ENCODE results near the gene PROKR2.

The PROKR2 gene

GRCh38 chr20:5356941-5357340 is 40.2 kb upstream of the PROKR2 start:
- CTCF ChIA-PET: interaction anchor here (1.0 kb wide), 1 partner anchor 11 kb away, joined by 3 read pairs; no protein-coding TSS in a partner anchor
- WGBS (ENCODE audit: insufficient coverage): 91% methylated on average over 4 of the region's 4 CpGs
- Histone ChIP-seq H3K4me3 (ENCODE audit: control insufficient read depth in 1 of 7, extremely low read depth in 1 of 7, insufficient read depth in 4 of 7, low read depth in 2 of 7, low read length in 6 of 7) (no peak overlapping the region), H3K9me3 (ENCODE audit: control extremely low read depth in 1 of 5, control insufficient read depth in 4 of 5, insufficient read depth in 2 of 5, low read depth in 1 of 5, low read length in 4 of 5) (peaks cover 0 to 7% (median 0%) of the 10 kb centered on the region in 5 experiments), H3K4me1 (ENCODE audit: control extremely low read depth in 1 of 4, control insufficient read depth in 4 of 4, insufficient read depth in 4 of 4, low read length in 3 of 4) (no peaks in the 10 kb centered on the region), H3K27ac (ENCODE audit: insufficient read depth in 1 of 2, low read depth in 1 of 2, low read length in 2 of 2, poor library complexity in 1 of 2, severe bottlenecking in 2 of 2) (no peak overlapping the region), H3K36me3 (ENCODE audit: control insufficient read depth in 4 of 4, insufficient read depth in 4 of 4, low read length in 3 of 4) (no peaks in the 10 kb centered on the region), H3K27me3 (replicated peaks in 2 of 5; ENCODE audit: control insufficient read depth in 4 of 5, insufficient read depth in 5 of 5, low read length in 4 of 5) (peaks cover 0 to 3% (median under 1%) of the 10 kb centered on the region in 5 experiments)
- no peak for DNase-seq
- POLR2A ChIA-PET: no interaction called here

- POLR2A ChIA-PET: no interaction called here
- DNase-seq: no peak
These were observed 38.1 kb upstream of the PROKR2 start for GRCh38 chr20:5354901-5355300.

GRCh38 chr20:5353624-5354496 is 37.1 kb upstream of the PROKR2 start:
- peaks cover 0 to 4% (median 0%) of the 10 kb centered on the region in 5 experiments for H3K9me3 ChIP-seq (ENCODE audit: control extremely low read depth in 1 of 5, control insufficient read depth in 4 of 5, insufficient read depth in 2 of 5, low read depth in 1 of 5, low read length in 4 of 5)
- peaks cover 0 to 3% (median 2%) of the 10 kb centered on the region in 5 experiments for H3K27me3 ChIP-seq (replicated peaks in 2 of 5; ENCODE audit: control insufficient read depth in 4 of 5, insufficient read depth in 5 of 5, low read length in 4 of 5)
- H3K4me1 ChIP-seq (ENCODE audit: control extremely low read depth in 1 of 4, control insufficient read depth in 4 of 4, insufficient read depth in 4 of 4, low read length in 3 of 4): no peaks in the 10 kb centered on the region
- ChIA-PET POLR2A (no interaction called here), CTCF (no interaction called here)
- no peak for DNase-seq
- 100% methylated on average over 1 of the region's 4 CpGs for WGBS (ENCODE audit: insufficient coverage)
- no peak overlapping the region for H3K27ac ChIP-seq (ENCODE audit: insufficient read depth in 1 of 2, low read depth in 1 of 2, low read length in 2 of 2, poor library complexity in 1 of 2, severe bottlenecking in 2 of 2)
- H3K36me3 ChIP-seq (ENCODE audit: control insufficient read depth in 4 of 4, insufficient read depth in 4 of 4, low read length in 3 of 4): no peaks in the 10 kb centered on the region
- no peak overlapping the region for H3K4me3 ChIP-seq (ENCODE audit: control insufficient read depth in 1 of 7, extremely low read depth in 1 of 7, insufficient read depth in 4 of 7, low read depth in 2 of 7, low read length in 6 of 7)

More at GRCh38 chr20:5354901-5355300, 38.1 kb upstream of the PROKR2 start:
- no peak overlapping the region for H3K27ac ChIP-seq (ENCODE audit: insufficient read depth in 1 of 2, low read depth in 1 of 2, low read length in 2 of 2, poor library complexity in 1 of 2, severe bottlenecking in 2 of 2)
- H3K36me3 ChIP-seq (ENCODE audit: control insufficient read depth in 4 of 4, insufficient read depth in 4 of 4, low read length in 3 of 4): no peaks in the 10 kb centered on the region
- peaks cover 0 to 3% (median 2%) of the 10 kb centered on the region in 5 experiments for H3K27me3 ChIP-seq (replicated peaks in 2 of 5; ENCODE audit: control insufficient read depth in 4 of 5, insufficient read depth in 5 of 5, low read length in 4 of 5)
- no peaks in the 10 kb centered on the region for H3K4me1 ChIP-seq (ENCODE audit: control extremely low read depth in 1 of 4, control insufficient read depth in 4 of 4, insufficient read depth in 4 of 4, low read length in 3 of 4)
- WGBS (ENCODE audit: insufficient coverage): 70% methylated on average over 2 of the region's 2 CpGs
- H3K4me3 ChIP-seq (ENCODE audit: control insufficient read depth in 1 of 7, extremely low read depth in 1 of 7, insufficient read depth in 4 of 7, low read depth in 2 of 7, low read length in 6 of 7): no peak overlapping the region
- peaks cover 0 to 4% (median 0%) of the 10 kb centered on the region in 5 experiments for H3K9me3 ChIP-seq (ENCODE audit: control extremely low read depth in 1 of 5, control insufficient read depth in 4 of 5, insufficient read depth in 2 of 5, low read depth in 1 of 5, low read length in 4 of 5)
- CTCF ChIA-PET: no interaction called here

GRCh38 chr20:5349448-5349847 is 32.7 kb upstream of the PROKR2 start:
- ChIA-PET CTCF (no interaction called here), POLR2A (no interaction called here)
- Histone ChIP-seq H3K9me3 (ENCODE audit: control extremely low read depth in 1 of 5, control insufficient read depth in 4 of 5, insufficient read depth in 2 of 5, low read depth in 1 of 5, low read length in 4 of 5) (peaks cover 0 to 4% (median 2%) of the 10 kb centered on the region in 5 experiments), H3K27ac (ENCODE audit: insufficient read depth in 1 of 2, low read depth in 1 of 2, low read length in 2 of 2, poor library complexity in 1 of 2, severe bottlenecking in 2 of 2) (no peak overlapping the region), H3K36me3 (ENCODE audit: control insufficient read depth in 4 of 4, insufficient read depth in 4 of 4, low read length in 3 of 4) (no peaks in the 10 kb centered on the region), H3K4me3 (ENCODE audit: control insufficient read depth in 1 of 7, extremely low read depth in 1 of 7, insufficient read depth in 4 of 7, low read depth in 2 of 7, low read length in 6 of 7) (no peak overlapping the region), H3K27me3 (replicated peaks in 2 of 5; ENCODE audit: control insufficient read depth in 4 of 5, insufficient read depth in 5 of 5, low read length in 4 of 5) (peaks cover 0 to 2% (median 0%) of the 10 kb centered on the region in 5 experiments), H3K4me1 (ENCODE audit: control extremely low read depth in 1 of 4, control insufficient read depth in 4 of 4, insufficient read depth in 4 of 4, low read length in 3 of 4) (no peaks in the 10 kb centered on the region)
- 94% methylated on average over 4 of the region's 4 CpGs for WGBS (ENCODE audit: insufficient coverage)
- DNase-seq: no peak

- Histone ChIP-seq H3K27ac (ENCODE audit: insufficient read depth in 1 of 2, low read depth in 1 of 2, low read length in 2 of 2, poor library complexity in 1 of 2, severe bottlenecking in 2 of 2) (no peak overlapping the region), H3K4me1 (ENCODE audit: control extremely low read depth in 1 of 4, control insufficient read depth in 4 of 4, insufficient read depth in 4 of 4, low read length in 3 of 4) (no peaks in the 10 kb centered on the region), H3K4me3 (ENCODE audit: control insufficient read depth in 1 of 7, extremely low read depth in 1 of 7, insufficient read depth in 4 of 7, low read depth in 2 of 7, low read length in 6 of 7) (no peak overlapping the region), H3K27me3 (replicated peaks in 2 of 5; ENCODE audit: control insufficient read depth in 4 of 5, insufficient read depth in 5 of 5, low read length in 4 of 5) (peaks cover 0 to 3% (median 0%) of the 10 kb centered on the region in 5 experiments), H3K9me3 (ENCODE audit: control extremely low read depth in 1 of 5, control insufficient read depth in 4 of 5, insufficient read depth in 2 of 5, low read depth in 1 of 5, low read length in 4 of 5) (peaks cover 0 to 6% (median 0%) of the 10 kb centered on the region in 5 experiments), H3K36me3 (ENCODE audit: control insufficient read depth in 4 of 4, insufficient read depth in 4 of 4, low read length in 3 of 4) (no peaks in the 10 kb centered on the region)
- ChIA-PET POLR2A (no interaction called here), CTCF (no interaction called here)
- WGBS (ENCODE audit: insufficient coverage): no CpG with 5 or more reads among the region's 4 CpGs
- no peak for DNase-seq
These were observed 25.3 kb upstream of the PROKR2 start for GRCh38 chr20:5342021-5342420.

GRCh38 chr20:5331340-5331739 is 14.6 kb upstream of the PROKR2 start:
- POLR2A ChIA-PET: no interaction called here
- Histone ChIP-seq H3K4me1 (ENCODE audit: control extremely low read depth in 1 of 4, control insufficient read depth in 4 of 4, insufficient read depth in 4 of 4, low read length in 3 of 4) (no peaks in the 10 kb centered on the region), H3K4me3 (ENCODE audit: control insufficient read depth in 1 of 7, extremely low read depth in 1 of 7, insufficient read depth in 4 of 7, low read depth in 2 of 7, low read length in 6 of 7) (no peak overlapping the region), H3K27me3 (replicated peaks in 2 of 5; ENCODE audit: control insufficient read depth in 4 of 5, insufficient read depth in 5 of 5, low read length in 4 of 5) (peaks cover 4 to 23% (median 7%) of the 10 kb centered on the region in 5 experiments), H3K27ac (ENCODE audit: insufficient read depth in 1 of 2, low read depth in 1 of 2, low read length in 2 of 2, poor library complexity in 1 of 2, severe bottlenecking in 2 of 2) (no peak overlapping the region), H3K9me3 (ENCODE audit: control extremely low read depth in 1 of 5, control insufficient read depth in 4 of 5, insufficient read depth in 2 of 5, low read depth in 1 of 5, low read length in 4 of 5) (no peaks in the 10 kb centered on the region), H3K36me3 (ENCODE audit: control insufficient read depth in 4 of 4, insufficient read depth in 4 of 4, low read length in 3 of 4) (no peaks in the 10 kb centered on the region)
- no peak for DNase-seq
- 100% methylated on average over 3 of the region's 3 CpGs for WGBS (ENCODE audit: insufficient coverage)
- CTCF ChIA-PET: no interaction called here

GRCh38 chr20:5328268-5328667 is 11.5 kb upstream of the PROKR2 start:
- 96% methylated on average over 3 of the region's 3 CpGs for WGBS (ENCODE audit: insufficient coverage)
- POLR2A ChIA-PET: no interaction called here

More at GRCh38 chr20:5328268-5328667, 11.5 kb upstream of the PROKR2 start:
- H3K27me3 ChIP-seq (replicated peaks in 2 of 5; ENCODE audit: control insufficient read depth in 4 of 5, insufficient read depth in 5 of 5, low read length in 4 of 5): peaks cover 2 to 28% (median 13%) of the 10 kb centered on the region in 5 experiments
- CTCF ChIA-PET: no interaction called here
- no peaks in the 10 kb centered on the region for H3K36me3 ChIP-seq (ENCODE audit: control insufficient read depth in 4 of 4, insufficient read depth in 4 of 4, low read length in 3 of 4)
- H3K27ac ChIP-seq (ENCODE audit: insufficient read depth in 1 of 2, low read depth in 1 of 2, low read length in 2 of 2, poor library complexity in 1 of 2, severe bottlenecking in 2 of 2): no peak overlapping the region
- H3K4me1 ChIP-seq (ENCODE audit: control extremely low read depth in 1 of 4, control insufficient read depth in 4 of 4, insufficient read depth in 4 of 4, low read length in 3 of 4): no peaks in the 10 kb centered on the region
- no peak overlapping the region for H3K4me3 ChIP-seq (ENCODE audit: control insufficient read depth in 1 of 7, extremely low read depth in 1 of 7, insufficient read depth in 4 of 7, low read depth in 2 of 7, low read length in 6 of 7)
- DNase-seq: no peak
- H3K9me3 ChIP-seq (ENCODE audit: control extremely low read depth in 1 of 5, control insufficient read depth in 4 of 5, insufficient read depth in 2 of 5, low read depth in 1 of 5, low read length in 4 of 5): no peaks in the 10 kb centered on the region
